ENCODE results near the gene RGS7.

GRCh38 chr1:240806200-240806745 is 550.7 kb downstream of the RGS7 start:
- TF ChIP-seq CTCF (conservative IDR thresholded peaks at IDR 0.05; ENCODE audit: low read length) (no peak), EZH2phosphoT487 (IDR thresholded peaks at IDR 0.05; ENCODE audit: borderline replicate concordance, low read depth, low read length) (no peak)
